ENCODE measurements around the gene LRPAP1.

The LRPAP1 gene

GRCh38 chr4:3525532-3526430 lies 6.4 kb downstream of the LRPAP1 start:
- H3K23ac ChIP-seq (ENCODE audit: low read length in 2 of 2) = no peak overlapping the region
- no peak overlapping the region for H3K4me2 ChIP-seq (ENCODE audit: low read length, poor library complexity, severe bottlenecking)
- DNase-seq = no peak
- H3K4me1 ChIP-seq (ENCODE audit: control insufficient read depth, insufficient read depth, low read depth, low read length) = peaks cover 17% of the 10 kb centered on the region
- H4K8ac ChIP-seq (ENCODE audit: low read length) = no peak overlapping the region
- H2BK15ac ChIP-seq (ENCODE audit: low read depth, poor library complexity, severe bottlenecking) = peak overlapping the region; percentile 67
- no peak overlapping the region for H3K4ac ChIP-seq (ENCODE audit: low read depth in 1 of 2, low read length in 2 of 2)
- H3K18ac ChIP-seq (ENCODE audit: low read depth in 1 of 2, low read length in 2 of 2) = no peak overlapping the region
- H2AK5ac ChIP-seq (ENCODE audit: low read length, severe bottlenecking) = no peak overlapping the region
- no peaks in the 10 kb centered on the region for H3K27me3 ChIP-seq (ENCODE audit: control insufficient read depth in 1 of 2, insufficient read depth in 1 of 2, low read length in 2 of 2)
- H3K9me3 ChIP-seq (ENCODE audit: control insufficient read depth, low read length) = no peaks in the 10 kb centered on the region
- H3K36me3 ChIP-seq (ENCODE audit: control insufficient read depth in 1 of 2, insufficient read depth in 2 of 2, low read depth in 1 of 2, low read length in 2 of 2) = peaks cover 36 to 93% of the 10 kb centered on the region in 2 experiments
- no peak overlapping the region for H2AFZ ChIP-seq (ENCODE audit: low read depth, low read length)
- no peak overlapping the region for H2BK120ac ChIP-seq (ENCODE audit: low read depth, low read length)
- WGBS = 93% methylated on average over 29 of the region's 33 CpGs
- H3K14ac ChIP-seq (ENCODE audit: low read length in 2 of 2) = no peak overlapping the region
- no peak overlapping the region for H3K27ac ChIP-seq (ENCODE audit: low read length, poor library complexity, severe bottlenecking)
- no peak overlapping the region for H3K9ac ChIP-seq (ENCODE audit: low read length)
- no peak overlapping the region for H2BK5ac ChIP-seq (ENCODE audit: low read depth, low read length, poor library complexity, severe bottlenecking)
- no peak overlapping the region for H3K4me3 ChIP-seq (ENCODE audit: insufficient read depth in 1 of 2, low read depth in 1 of 2, low read length in 2 of 2)
- no peak overlapping the region for H4K91ac ChIP-seq (ENCODE audit: low read length)
- peaks cover 80% of the 10 kb centered on the region for H3K79me1 ChIP-seq (replicated peaks; ENCODE audit: low read length, poor library complexity, severe bottlenecking)
- H2BK12ac ChIP-seq (ENCODE audit: low read length in 2 of 2) = no peak overlapping the region

- H3K18ac ChIP-seq (ENCODE audit: low read depth in 1 of 2, low read length in 2 of 2) = no peak overlapping the region
- H4K8ac ChIP-seq (ENCODE audit: low read length) = no peak overlapping the region
- H3K23ac ChIP-seq (ENCODE audit: low read length in 2 of 2) = no peak overlapping the region
- no peak overlapping the region for H2BK120ac ChIP-seq (ENCODE audit: low read depth, low read length)
- no peak overlapping the region for H2AFZ ChIP-seq (ENCODE audit: low read depth, low read length)
- no peaks in the 10 kb centered on the region for H3K27me3 ChIP-seq (ENCODE audit: control insufficient read depth in 1 of 2, insufficient read depth in 1 of 2, low read length in 2 of 2)
- 83% methylated on average over 19 of the region's 19 CpGs for WGBS
- peaks cover 45 to 94% of the 10 kb centered on the region in 2 experiments for H3K36me3 ChIP-seq (ENCODE audit: control insufficient read depth in 1 of 2, insufficient read depth in 2 of 2, low read depth in 1 of 2, low read length in 2 of 2)
- H2BK5ac ChIP-seq (ENCODE audit: low read depth, low read length, poor library complexity, severe bottlenecking) = no peak overlapping the region
- H3K4ac ChIP-seq (ENCODE audit: low read depth in 1 of 2, low read length in 2 of 2) = no peak overlapping the region
- no peak overlapping the region for H2BK15ac ChIP-seq (ENCODE audit: low read depth, poor library complexity, severe bottlenecking)
- H2BK12ac ChIP-seq (ENCODE audit: low read length in 2 of 2) = no peak overlapping the region
- no peak overlapping the region for H3K4me2 ChIP-seq (ENCODE audit: low read length, poor library complexity, severe bottlenecking)
- no peak for DNase-seq
- H3K9ac ChIP-seq (ENCODE audit: low read length) = no peak overlapping the region
- H3K79me1 ChIP-seq (replicated peaks; ENCODE audit: low read length, poor library complexity, severe bottlenecking) = peaks cover 72% of the 10 kb centered on the region
- H3K27ac ChIP-seq (ENCODE audit: low read length, poor library complexity, severe bottlenecking) = no peak overlapping the region
- no peaks in the 10 kb centered on the region for H3K9me3 ChIP-seq (ENCODE audit: control insufficient read depth, low read length)
- H3K4me3 ChIP-seq (ENCODE audit: insufficient read depth in 1 of 2, low read depth in 1 of 2, low read length in 2 of 2) = no peak overlapping the region
- no peak overlapping the region for H2AK5ac ChIP-seq (ENCODE audit: low read length, severe bottlenecking)
- no peak overlapping the region for H3K14ac ChIP-seq (ENCODE audit: low read length in 2 of 2)
- peaks cover 12% of the 10 kb centered on the region for H3K4me1 ChIP-seq (ENCODE audit: control insufficient read depth, insufficient read depth, low read depth, low read length)
- H4K91ac ChIP-seq (ENCODE audit: low read length) = no peak overlapping the region
Measured at GRCh38 chr4:3524920-3525319, 7.3 kb downstream of the LRPAP1 start.

- H3K79me1 ChIP-seq (replicated peaks; ENCODE audit: low read length, poor library complexity, severe bottlenecking) = peaks cover 69% of the 10 kb centered on the region
- H2BK15ac ChIP-seq (ENCODE audit: low read depth, poor library complexity, severe bottlenecking) = no peak overlapping the region
- H3K27me3 ChIP-seq (ENCODE audit: control insufficient read depth in 1 of 2, insufficient read depth in 1 of 2, low read length in 2 of 2) = no peaks in the 10 kb centered on the region
- H3K23ac ChIP-seq (ENCODE audit: low read length in 2 of 2) = no peak overlapping the region
- H2AK5ac ChIP-seq (ENCODE audit: low read length, severe bottlenecking) = no peak overlapping the region
- no peak overlapping the region for H3K4me3 ChIP-seq (ENCODE audit: insufficient read depth in 1 of 2, low read depth in 1 of 2, low read length in 2 of 2)
- H3K4ac ChIP-seq (ENCODE audit: low read depth in 1 of 2, low read length in 2 of 2) = no peak overlapping the region
- H2BK120ac ChIP-seq (ENCODE audit: low read depth, low read length) = no peak overlapping the region
- DNase-seq = no peak
- H2AFZ ChIP-seq (ENCODE audit: low read depth, low read length) = no peak overlapping the region
- H3K9ac ChIP-seq (ENCODE audit: low read length) = no peak overlapping the region
- no peak overlapping the region for H3K14ac ChIP-seq (ENCODE audit: low read length in 2 of 2)
- H3K36me3 ChIP-seq (ENCODE audit: control insufficient read depth in 1 of 2, insufficient read depth in 2 of 2, low read depth in 1 of 2, low read length in 2 of 2) = peaks cover 51 to 94% of the 10 kb centered on the region in 2 experiments
- H3K4me1 ChIP-seq (ENCODE audit: control insufficient read depth, insufficient read depth, low read depth, low read length) = peaks cover 12% of the 10 kb centered on the region
- H4K91ac ChIP-seq (ENCODE audit: low read length) = no peak overlapping the region
- H3K9me3 ChIP-seq (ENCODE audit: control insufficient read depth, low read length) = no peaks in the 10 kb centered on the region
- no peak overlapping the region for H4K8ac ChIP-seq (ENCODE audit: low read length)
- H2BK5ac ChIP-seq (ENCODE audit: low read depth, low read length, poor library complexity, severe bottlenecking) = no peak overlapping the region
- H3K27ac ChIP-seq (ENCODE audit: low read length, poor library complexity, severe bottlenecking) = no peak overlapping the region
- H3K18ac ChIP-seq (ENCODE audit: low read depth in 1 of 2, low read length in 2 of 2) = no peak overlapping the region
- no peak overlapping the region for H3K4me2 ChIP-seq (ENCODE audit: low read length, poor library complexity, severe bottlenecking)
- 99% methylated on average over 8 of the region's 8 CpGs for WGBS
- no peak overlapping the region for H2BK12ac ChIP-seq (ENCODE audit: low read length in 2 of 2)
Measured at GRCh38 chr4:3524349-3524748, 7.9 kb downstream of the LRPAP1 start.

GRCh38 chr4:3523628-3524221 lies 8.5 kb downstream of the LRPAP1 start:
- H4K91ac ChIP-seq (ENCODE audit: low read length) = no peak overlapping the region
- no peak overlapping the region for H2BK5ac ChIP-seq (ENCODE audit: low read depth, low read length, poor library complexity, severe bottlenecking)
- DNase-seq = no peak
- H3K23ac ChIP-seq (ENCODE audit: low read length in 2 of 2) = no peak overlapping the region
- no peak overlapping the region for H3K14ac ChIP-seq (ENCODE audit: low read length in 2 of 2)
- no peak overlapping the region for H2AK5ac ChIP-seq (ENCODE audit: low read length, severe bottlenecking)
- no peak overlapping the region for H3K9ac ChIP-seq (ENCODE audit: low read length)
- no peak overlapping the region for H3K4me3 ChIP-seq (ENCODE audit: insufficient read depth in 1 of 2, low read depth in 1 of 2, low read length in 2 of 2)
- no peak overlapping the region for H3K4me2 ChIP-seq (ENCODE audit: low read length, poor library complexity, severe bottlenecking)
- H2AFZ ChIP-seq (ENCODE audit: low read depth, low read length) = no peak overlapping the region
- no peak overlapping the region for H3K18ac ChIP-seq (ENCODE audit: low read depth in 1 of 2, low read length in 2 of 2)
- no peaks in the 10 kb centered on the region for H3K27me3 ChIP-seq (ENCODE audit: control insufficient read depth in 1 of 2, insufficient read depth in 1 of 2, low read length in 2 of 2)
- no peaks in the 10 kb centered on the region for H3K9me3 ChIP-seq (ENCODE audit: control insufficient read depth, low read length)
- H2BK15ac ChIP-seq (ENCODE audit: low read depth, poor library complexity, severe bottlenecking) = no peak overlapping the region
- peaks cover 55 to 96% of the 10 kb centered on the region in 2 experiments for H3K36me3 ChIP-seq (ENCODE audit: control insufficient read depth in 1 of 2, insufficient read depth in 2 of 2, low read depth in 1 of 2, low read length in 2 of 2)
- no peak overlapping the region for H3K4ac ChIP-seq (ENCODE audit: low read depth in 1 of 2, low read length in 2 of 2)
- 93% methylated on average over 21 of the region's 24 CpGs for WGBS
- no peak overlapping the region for H3K27ac ChIP-seq (ENCODE audit: low read length, poor library complexity, severe bottlenecking)
- H2BK12ac ChIP-seq (ENCODE audit: low read length in 2 of 2) = no peak overlapping the region
- no peak overlapping the region for H2BK120ac ChIP-seq (ENCODE audit: low read depth, low read length)
- H4K8ac ChIP-seq (ENCODE audit: low read length) = no peak overlapping the region
- peaks cover 68% of the 10 kb centered on the region for H3K79me1 ChIP-seq (replicated peaks; ENCODE audit: low read length, poor library complexity, severe bottlenecking)
- peaks cover 12% of the 10 kb centered on the region for H3K4me1 ChIP-seq (ENCODE audit: control insufficient read depth, insufficient read depth, low read depth, low read length)

Measured in mesenchymal stem cell (in vitro differentiated cells and primary cell).